Esophagus squamous epithelium (tissue), 4 donors: Measurements from ENCODE around the gene CGNL1.

Experiments
- POLR2A ChIP-seq, 4 donors: fragments of 450-650 bp; IDR thresholded peaks; one replicate each; pipeline ENCODE4 v1.6.1; 2017; ENCODE audit warnings: antibody characterized with exemption in 4 of 4, mild to moderate bottlenecking in 4 of 4, moderate library complexity in 3 of 4
- TF ChIP-seq, protein P1 (sequence below), 6 experiments: fragments of 450-650 bp in 4 of 6; fragments of 200-600 bp in 2 of 6; sonication (generic) in 2 of 6; IDR thresholded peaks; one replicate each; pipeline ENCODE4 v1.5.1; 2016 to 2019; ENCODE audit warnings: antibody characterized with exemption in 6 of 6, mild to moderate bottlenecking in 4 of 6, moderate library complexity in 4 of 6

DNA sequence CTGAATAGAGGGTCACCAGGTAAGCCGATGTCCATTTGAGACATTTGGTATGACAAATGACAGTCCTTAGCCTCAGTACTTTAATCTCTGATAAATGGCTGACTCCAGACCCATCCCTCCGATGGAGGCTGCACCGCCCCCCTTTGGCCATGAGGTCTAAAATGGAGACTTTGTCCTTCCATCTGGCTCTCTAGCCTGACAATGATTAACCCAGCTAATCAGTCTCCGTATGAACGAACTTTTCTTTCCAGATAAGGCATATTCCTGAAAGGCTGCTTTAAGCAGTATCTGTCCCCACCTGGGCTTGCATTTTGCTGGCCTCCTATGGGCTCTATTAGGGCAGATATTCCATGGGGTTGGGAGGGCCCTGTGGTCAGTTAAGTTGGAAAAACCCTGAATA is 204.6 kb downstream of the CGNL1 start:
- TF ChIP-seq POLR2A (IDR thresholded peaks at IDR 0.05) = no peak
- TF ChIP-seq, protein P1, sequence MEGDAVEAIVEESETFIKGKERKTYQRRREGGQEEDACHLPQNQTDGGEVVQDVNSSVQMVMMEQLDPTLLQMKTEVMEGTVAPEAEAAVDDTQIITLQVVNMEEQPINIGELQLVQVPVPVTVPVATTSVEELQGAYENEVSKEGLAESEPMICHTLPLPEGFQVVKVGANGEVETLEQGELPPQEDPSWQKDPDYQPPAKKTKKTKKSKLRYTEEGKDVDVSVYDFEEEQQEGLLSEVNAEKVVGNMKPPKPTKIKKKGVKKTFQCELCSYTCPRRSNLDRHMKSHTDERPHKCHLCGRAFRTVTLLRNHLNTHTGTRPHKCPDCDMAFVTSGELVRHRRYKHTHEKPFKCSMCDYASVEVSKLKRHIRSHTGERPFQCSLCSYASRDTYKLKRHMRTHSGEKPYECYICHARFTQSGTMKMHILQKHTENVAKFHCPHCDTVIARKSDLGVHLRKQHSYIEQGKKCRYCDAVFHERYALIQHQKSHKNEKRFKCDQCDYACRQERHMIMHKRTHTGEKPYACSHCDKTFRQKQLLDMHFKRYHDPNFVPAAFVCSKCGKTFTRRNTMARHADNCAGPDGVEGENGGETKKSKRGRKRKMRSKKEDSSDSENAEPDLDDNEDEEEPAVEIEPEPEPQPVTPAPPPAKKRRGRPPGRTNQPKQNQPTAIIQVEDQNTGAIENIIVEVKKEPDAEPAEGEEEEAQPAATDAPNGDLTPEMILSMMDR (IDR thresholded peaks at IDR 0.05) = no peak
